Pancreas (tissue), 10 donors: ENCODE data around the gene MAPT. TPM values are rescaled to one million over a fixed set of nuclear protein-coding genes. Genes with fewer than 3 reads are reported as not detected.
A peak's percentile ranks its signal among the peaks of the same experiment; 100 is the strongest.

ENCODE experiments used
- ATAC-seq, 4 donors: fragments of 200-7000 bp; cut with Tn5 transposase; one replicate each; pipeline versions ENCODE4 v1.8.0 to v1.9.1; 2020; ENCODE audit warnings: mild to moderate bottlenecking in 4 of 4, moderate library complexity in 4 of 4
- DNase-seq, 6 donors: peaks; one replicate each; pipeline ENCODE4 v3.0.0-alpha.2; 2020
- FAIRE-seq: peaks from 2 replicates; lab custom pipeline; 2012; peaks lifted over from hg19 to GRCh38; lab: Jason Lieb, UNC
- H3K27ac ChIP-seq, 4 donors: fragments of 200-600 bp; sonication (generic); 1 replicate in 3 of 4; 2 replicates in 1 of 4; pipeline versions ENCODE4 v1.5.0 to v1.8.0; 2020
- H3K27me3 ChIP-seq, 4 donors: fragments of 200-600 bp; one replicate each; pipeline ENCODE4 v1.8.0; 2021
- H3K36me3 ChIP-seq, 3 donors: fragments of 200-600 bp; sonication (generic) in 1 of 3; one replicate each; pipeline versions ENCODE4 v1.5.0 to v1.8.0; 2020 to 2021
- H3K4me1 ChIP-seq, 3 donors: fragments of 200-600 bp; one replicate each; pipeline ENCODE4 v1.8.0; 2021
- H3K4me3 ChIP-seq, 4 donors: fragments of 200-600 bp; sonication (generic) in 2 of 4; one replicate each; pipeline versions ENCODE4 v1.5.0 to v1.8.0; 2020 to 2021
- H3K9me3 ChIP-seq, 4 donors: fragments of 200-600 bp; one replicate each; pipeline ENCODE4 v1.8.0; 2021
- CTCF ChIP-seq, 4 donors: fragments of 200-600 bp; sonication (generic) in 3 of 4; IDR thresholded peaks; one replicate each; pipeline versions ENCODE4 v1.5.0 to v1.8.0; 2021; ENCODE audit warnings: antibody characterized with exemption in 4 of 4
- WGBS, 2 donors: extraction: QIAGEN DNeasy Blood & Tissue Kit; methylation state at CpG; one replicate each; pipeline ENCODE4 v1.1.7; 2013; 5-methylcytosine and 5-hydroxymethylcytosine counted together
- intact Hi-C, 3 donors: fragments of 100-400 bp; cut with DNase I; formaldehyde crosslinking; loops; one replicate each; pipeline versions ENCODE4 v1.11.1 to v1.14.2; 2022
- polyA plus RNA-seq, 2 donors: library from polyadenylated mRNA; stranded (reverse); fragments of 200-250 nt; gene quantifications; one replicate each; pipeline ENCODE4 v1.2.3, GENCODE V29; 2013
- total RNA-seq, 6 donors: library from RNA; stranded (reverse); fragmentation: NEBNext Ultra II Directional in 4 of 6; extraction: Animal tissue kit (Norgen Biotek cat#: 25700) in 4 of 6; gene quantifications; one replicate each; pipeline versions ENCODE4 v1.2.1 to v1.2.4, GENCODE V29; 2021 to 2023
- donor health status: healthy with polysubstance abuse.
- donor health status: DM: no; HTN: no; CAD: no; lungs with moderate emphysema.
- donor health status: DM: no; HTN: no; CAD: no.
- donor health status: control.
- donor health status: control.
- donor health status: Bipolar disorder and iron deficiency.
- donor health status: DM: yes; HTN: yes; CAD: no.
- donor health status: DM: no; HTN: no; CAD: no.
- donor health status: DM: no; HTN: no; CAD: no.
- donor health status: DM: yes; HTN: yes; CAD: no.

The MAPT gene
- total and polyA plus RNA-seq, 8 donors = 1.1 to 3.2 (median 1.7) TPM

GRCh38 chr17:46072998-46073397 is 178.6 kb downstream of the MAPT start:
- ATAC-seq (peak in 1 of 4 donors; percentile 42), DNase-seq (no peak), FAIRE-seq (no peak)
- WGBS, 2 donors = 86 to 92% methylated on average over 1 of the region's 1 CpG
- Histone ChIP-seq H3K36me3 (no peaks in the 10 kb centered on the region), H3K27ac (no peak overlapping the region), H3K9me3 (no peaks in the 10 kb centered on the region), H3K27me3 (no peaks in the 10 kb centered on the region), H3K4me1 (peaks cover 0 to 14% (median 8%) of the 10 kb centered on the region in 3 donors), H3K4me3 (no peak overlapping the region)
- intact Hi-C loops = no loop called here
- no peak for TF ChIP-seq CTCF (IDR thresholded peaks at IDR 0.05)

GRCh38 chr17:46074540-46074939 is 180.2 kb downstream of the MAPT start:
- TF ChIP-seq CTCF (IDR thresholded peaks at IDR 0.05) = no peak

More at GRCh38 chr17:46074540-46074939, 180.2 kb downstream of the MAPT start:
- 96 to 100% methylated on average over 1 of the region's 1 CpG for WGBS, 2 donors
- Histone ChIP-seq H3K9me3 (no peaks in the 10 kb centered on the region), H3K4me3 (no peak overlapping the region), H3K4me1 (peaks cover 6 to 21% (median 14%) of the 10 kb centered on the region in 3 donors), H3K27ac (no peak overlapping the region), H3K27me3 (no peaks in the 10 kb centered on the region), H3K36me3 (no peaks in the 10 kb centered on the region)
- intact Hi-C loops = no loop called here
- ATAC-seq (no peak), DNase-seq (no peak), FAIRE-seq (no peak)

Other genes starting within 250 kb of the MAPT start
- gene CRHR1, start 110.2 kb upstream of the MAPT start, total RNA-seq = under 1 TPM in 2 of 6 donors, not detected in 4; 0.13 to 0.31 TPM
- not detected for gene CRHR1, start 110.2 kb upstream of the MAPT start, polyA plus RNA-seq
- gene SPPL2C, start 49.7 kb upstream of the MAPT start, total RNA-seq = not detected
- gene SPPL2C, start 49.7 kb upstream of the MAPT start, polyA plus RNA-seq = not detected
- not detected for gene STH, start 104.7 kb downstream of the MAPT start, total RNA-seq
- gene STH, start 104.7 kb downstream of the MAPT start, polyA plus RNA-seq = not detected